Karpas-422 (cell line): ENCODE results near the gene MIB2. TPM values are rescaled to one million over a fixed set of nuclear protein-coding genes. Genes with fewer than 3 reads are reported as not detected.

ENCODE experiments used
- DNase-seq: peaks from one replicate; pipeline ENCODE4 v3.0.0-alpha.2; 2015
- H2AFZ ChIP-seq: fragments of 200-600 bp; sonication (generic); 2 replicates; pipeline ENCODE4 v1.6.1; 2014; ENCODE audit warnings: antibody characterized with exemption, low read length, mixed read lengths
- H3K27ac ChIP-seq: fragments of 200-600 bp; sonication (generic); 2 replicates; pipeline ENCODE4 v1.5.1; 2014; ENCODE audit warnings: mild to moderate bottlenecking, low read length, moderate library complexity
- H3K27me3 ChIP-seq: fragments of 200-600 bp; sonication (generic); 2 replicates; pipeline ENCODE4 v1.6.1; 2014; ENCODE audit warnings: low read length, mixed read lengths
- H3K36me3 ChIP-seq: fragments of 200-600 bp; sonication (generic); 2 replicates; pipeline ENCODE4 v1.6.1; 2014; ENCODE audit warnings: low read length, mixed read lengths; ENCODE audit not compliant: insufficient read depth
- H3K4me1 ChIP-seq: fragments of 200-600 bp; sonication (generic); 2 replicates; pipeline ENCODE4 v1.6.1; 2014; ENCODE audit warnings: mild to moderate bottlenecking, low read length, mixed read lengths
- H3K4me2 ChIP-seq: fragments of 200-600 bp; sonication (generic); 2 replicates; pipeline ENCODE4 v1.6.1; 2014; ENCODE audit warnings: low read length, low read depth, mild to moderate bottlenecking; ENCODE audit not compliant: poor library complexity, severe bottlenecking
- H3K4me3 ChIP-seq: fragments of 200-600 bp; sonication (generic); 2 replicates; pipeline ENCODE4 v1.5.1; 2014; ENCODE audit warnings: mild to moderate bottlenecking, antibody characterized with exemption, low read length, mixed read lengths
- H3K79me2 ChIP-seq: fragments of 200-600 bp; sonication (generic); 2 replicates; pipeline ENCODE4 v1.6.1; 2014; ENCODE audit warnings: mild to moderate bottlenecking, low read length, mixed read lengths
- H3K9ac ChIP-seq: fragments of 200-600 bp; sonication (generic); 2 replicates; pipeline ENCODE4 v1.6.0; 2014; ENCODE audit warnings: low read length
- H3K9me2 ChIP-seq: fragments of 200-600 bp; sonication (generic), shearing (Covaris generic); replicated peaks from 2 replicates; pipeline ENCODE4 v1.6.0; 2014; ENCODE audit warnings: mild to moderate bottlenecking, low read length, moderate library complexity; ENCODE audit not compliant: insufficient read depth
- H3K9me3 ChIP-seq: fragments of 300-700, 200-600 bp; sonication (generic); 2 replicates; pipeline ENCODE4 v1.6.1; 2014; ENCODE audit warnings: low read length, mixed read lengths
- H4K20me1 ChIP-seq: fragments of 200-600 bp; sonication (generic); 2 replicates; pipeline ENCODE4 v1.6.1; 2014; ENCODE audit warnings: mild to moderate bottlenecking, antibody characterized with exemption, low read length, low read depth; ENCODE audit not compliant: insufficient read depth
- total RNA-seq: library from RNA; depleted of rRNA; stranded (reverse); fragments of >200 nt; shearing (Covaris generic); gene quantifications from 2 replicates; pipeline ENCODE4 v1.2.3, GENCODE V29; 2014; ENCODE audit warnings: low replicate concordance

Gene MIB2
- total RNA-seq, 1 experiment from 2014 or later, result 24.8 TPM

DNA sequence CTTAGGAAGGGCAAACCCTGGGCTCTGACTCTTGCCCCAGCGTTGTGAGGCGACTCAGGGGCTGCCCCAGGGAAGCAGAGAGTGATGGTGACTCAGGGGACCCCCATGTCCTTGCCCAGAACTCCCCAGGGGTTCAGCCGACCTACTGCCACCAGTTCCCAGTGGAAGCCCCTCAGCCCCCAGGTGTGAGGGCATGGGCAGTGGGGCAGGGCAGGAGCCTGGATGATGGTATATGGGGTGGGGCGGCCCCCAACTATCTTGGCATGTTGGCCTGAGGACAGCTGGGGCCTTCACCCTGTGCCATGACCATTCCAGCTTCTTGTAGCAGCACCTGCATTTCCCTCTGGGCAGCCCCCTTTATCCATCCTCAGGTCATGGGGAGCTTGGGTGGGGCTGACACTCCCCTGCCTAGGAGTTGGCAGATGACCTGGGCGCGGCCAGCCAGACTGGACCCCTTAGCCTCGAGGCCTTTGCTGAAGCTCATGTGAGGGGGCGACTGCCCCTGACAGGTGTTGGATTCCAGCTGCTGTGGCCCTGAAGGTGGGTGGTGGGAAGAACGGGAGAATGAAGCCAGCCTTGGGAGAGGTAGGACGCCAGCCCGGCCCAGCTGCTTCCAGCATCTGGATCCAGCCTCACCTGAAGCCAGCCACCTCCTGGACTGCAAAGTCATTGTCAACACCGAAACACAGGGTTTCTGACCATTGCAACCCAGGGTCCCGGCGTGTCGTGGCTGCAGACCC, 13.6 kb upstream of the MIB2 start:
- no peaks in the 10 kb centered on the region for H3K36me3 ChIP-seq
- no peak overlapping the region for H2AFZ ChIP-seq
- H4K20me1 ChIP-seq, result no peaks in the 10 kb centered on the region
- no peaks in the 10 kb centered on the region for H3K9me3 ChIP-seq
- no peaks in the 10 kb centered on the region for H3K9me2 ChIP-seq
- H3K4me3 ChIP-seq, result no peak overlapping the region
- H3K4me1 ChIP-seq, result peaks cover 21% of the 10 kb centered on the region
- no peaks in the 10 kb centered on the region for H3K79me2 ChIP-seq
- peak; percentile 38 for DNase-seq
- H3K27me3 ChIP-seq, result no peaks in the 10 kb centered on the region
- no peak overlapping the region for H3K9ac ChIP-seq
- no peak overlapping the region for H3K27ac ChIP-seq
- H3K4me2 ChIP-seq, result no peak overlapping the region

DNA sequence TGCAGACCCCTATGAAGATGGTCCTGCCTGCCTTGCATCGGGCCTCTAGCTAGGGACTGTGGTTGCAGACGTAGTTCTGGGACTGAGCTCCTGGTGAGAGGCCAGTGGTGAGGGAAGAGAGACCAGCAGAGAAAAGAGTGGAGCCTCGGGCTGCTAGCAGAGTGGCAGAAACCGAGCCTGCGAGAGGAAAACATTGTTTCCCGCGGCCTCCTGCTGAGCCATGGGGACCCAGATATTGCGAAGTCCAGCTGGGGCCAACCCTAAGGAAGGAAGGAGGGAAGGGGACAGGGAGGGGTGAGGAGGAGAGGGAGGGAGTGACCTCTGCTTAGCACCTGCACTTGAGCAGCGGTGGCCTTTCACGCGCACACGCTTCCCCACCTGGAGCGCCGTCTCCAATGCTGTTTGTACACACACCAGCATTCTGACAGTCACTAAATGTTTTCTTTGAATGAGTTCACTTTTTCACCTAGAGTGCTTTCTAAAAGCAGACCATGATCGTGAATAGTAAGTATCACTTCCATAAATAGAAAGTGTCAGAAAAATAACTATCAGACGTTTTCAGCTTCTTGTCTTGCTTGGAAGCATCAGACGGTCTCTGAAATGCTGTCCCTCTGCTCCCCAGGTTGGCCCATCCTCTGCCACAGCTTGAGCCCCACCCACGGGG, 12.9 kb upstream of the MIB2 start:
- no peak overlapping the region for H3K9ac ChIP-seq
- no peak overlapping the region for H3K4me2 ChIP-seq
- DNase-seq, result peak; percentile 49
- no peaks in the 10 kb centered on the region for H3K9me3 ChIP-seq
- no peaks in the 10 kb centered on the region for H3K79me2 ChIP-seq
- H3K4me1 ChIP-seq, result peaks cover 20% of the 10 kb centered on the region
- no peaks in the 10 kb centered on the region for H3K27me3 ChIP-seq
- no peaks in the 10 kb centered on the region for H4K20me1 ChIP-seq
- H3K36me3 ChIP-seq, result no peaks in the 10 kb centered on the region
- no peak overlapping the region for H3K27ac ChIP-seq
- H3K9me2 ChIP-seq, result no peaks in the 10 kb centered on the region
- H3K4me3 ChIP-seq, result no peak overlapping the region
- H2AFZ ChIP-seq, result no peak overlapping the region

DNA sequence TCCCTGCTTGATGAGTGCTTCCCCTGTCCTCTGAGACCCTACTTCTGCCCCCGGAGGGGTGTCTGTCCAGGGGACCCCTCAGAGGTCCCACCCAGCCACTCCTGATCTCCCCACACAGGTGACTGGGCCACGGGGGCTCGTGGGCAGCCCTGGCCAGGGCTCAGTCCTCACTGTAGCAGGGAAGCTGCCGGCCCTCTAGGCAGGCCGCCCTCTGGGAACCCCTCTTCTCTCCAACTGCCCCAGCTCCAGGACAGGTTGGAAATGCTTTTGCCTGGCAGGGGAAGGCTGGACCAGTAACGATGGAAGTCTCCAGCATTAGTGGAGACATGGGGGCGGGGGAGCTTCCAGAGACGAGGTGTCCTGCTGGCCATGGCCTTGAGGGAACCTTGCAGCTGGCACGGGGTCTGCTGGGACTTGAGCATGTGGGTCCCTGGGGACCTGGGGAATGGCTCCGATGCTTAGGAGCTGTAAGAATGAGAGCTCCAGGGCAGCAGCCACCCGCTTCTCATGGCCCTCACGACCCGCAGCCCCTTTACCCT, 12.3 kb upstream of the MIB2 start:
- peak; percentile 50 for DNase-seq
- no peaks in the 10 kb centered on the region for H3K79me2 ChIP-seq
- no peak overlapping the region for H3K4me2 ChIP-seq
- H3K27ac ChIP-seq, result no peak overlapping the region
- H3K9me3 ChIP-seq, result no peaks in the 10 kb centered on the region
- no peaks in the 10 kb centered on the region for H3K36me3 ChIP-seq
- H4K20me1 ChIP-seq, result no peaks in the 10 kb centered on the region
- no peak overlapping the region for H3K9ac ChIP-seq
- no peak overlapping the region for H3K4me3 ChIP-seq
- H2AFZ ChIP-seq, result no peak overlapping the region
- H3K27me3 ChIP-seq, result no peaks in the 10 kb centered on the region
- no peaks in the 10 kb centered on the region for H3K9me2 ChIP-seq
- peaks cover 15% of the 10 kb centered on the region for H3K4me1 ChIP-seq

DNA sequence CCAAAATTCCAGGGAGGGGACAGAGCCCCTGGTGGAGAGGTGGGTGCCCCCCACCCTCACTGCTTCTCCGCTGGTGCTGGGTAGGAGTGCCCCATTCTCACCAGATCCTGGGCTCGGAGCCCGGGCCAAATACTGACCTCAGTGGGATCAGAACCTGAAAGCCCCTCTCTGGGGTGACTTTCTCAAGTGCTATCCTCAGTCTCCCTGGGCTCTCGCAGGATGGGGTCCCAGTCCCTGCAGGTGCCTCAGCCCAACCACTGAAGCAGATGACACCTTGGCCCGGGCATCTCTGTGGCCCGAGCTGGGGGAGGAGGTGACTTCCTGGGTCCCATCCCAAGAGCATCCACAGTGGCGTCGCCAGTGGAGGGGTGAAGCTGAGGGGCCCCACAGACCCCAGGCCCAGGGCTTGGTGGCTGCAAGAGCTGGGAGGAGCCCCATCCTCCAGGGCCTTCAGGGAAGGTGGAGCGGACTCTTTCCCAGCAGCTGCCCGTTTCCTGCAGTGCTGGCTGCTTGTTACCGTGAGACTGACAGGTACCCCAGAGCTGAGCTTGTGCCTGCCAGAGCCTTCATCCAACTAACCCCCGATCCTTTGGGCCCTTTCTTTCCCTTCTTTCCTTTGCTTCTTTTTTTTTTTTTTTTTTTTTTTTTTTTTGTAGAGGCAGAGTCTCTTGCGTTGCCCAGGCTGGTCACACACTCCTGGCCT, 11.5 kb upstream of the MIB2 start:
- H3K4me2 ChIP-seq, result no peak overlapping the region
- no peaks in the 10 kb centered on the region for H3K27me3 ChIP-seq
- no peak overlapping the region for H3K27ac ChIP-seq
- DNase-seq, result no peak
- no peaks in the 10 kb centered on the region for H3K36me3 ChIP-seq
- H3K9me3 ChIP-seq, result no peaks in the 10 kb centered on the region
- H3K9ac ChIP-seq, result no peak overlapping the region
- peaks cover 13% of the 10 kb centered on the region for H3K4me1 ChIP-seq
- H3K9me2 ChIP-seq, result no peaks in the 10 kb centered on the region
- H2AFZ ChIP-seq, result no peak overlapping the region
- H3K79me2 ChIP-seq, result no peaks in the 10 kb centered on the region
- no peak overlapping the region for H3K4me3 ChIP-seq
- no peaks in the 10 kb centered on the region for H4K20me1 ChIP-seq

DNA sequence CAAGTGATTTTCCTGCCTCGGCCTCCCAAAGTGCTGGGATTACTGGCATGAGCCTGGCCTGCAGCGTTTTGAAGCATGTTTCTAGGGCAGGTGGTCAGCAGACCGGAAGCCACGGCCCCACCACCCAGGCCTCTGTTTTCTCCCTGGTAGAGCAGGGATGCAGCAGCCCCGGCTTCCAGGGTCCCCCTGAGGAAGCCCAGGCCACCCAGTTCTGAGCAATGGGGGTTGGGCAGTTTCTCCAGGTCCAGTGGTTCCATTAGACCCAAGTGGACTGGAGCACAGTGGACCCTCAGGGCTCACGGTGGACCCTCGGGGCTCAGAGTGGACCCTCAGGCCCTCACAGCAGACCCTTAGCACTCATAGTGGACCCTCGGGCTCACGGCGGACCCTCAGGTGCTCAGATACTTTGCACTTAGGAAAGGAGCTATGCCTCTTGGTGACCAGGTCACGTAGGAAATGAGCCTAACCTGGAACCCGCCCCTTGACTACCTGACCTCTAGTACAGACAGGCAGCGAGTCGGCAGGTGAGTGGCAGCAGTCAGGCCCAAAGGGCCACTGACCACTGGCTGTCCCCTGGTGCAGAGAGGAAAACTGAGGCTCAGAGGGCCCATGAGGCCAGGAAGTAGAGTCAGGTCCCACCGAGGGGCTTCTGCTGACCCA, 10.8 kb upstream of the MIB2 start:
- Histone ChIP-seq H3K4me1 (peaks cover 13% of the 10 kb centered on the region), H3K36me3 (no peaks in the 10 kb centered on the region), H3K4me3 (no peak overlapping the region), H3K27me3 (no peaks in the 10 kb centered on the region), H2AFZ (no peak overlapping the region), H3K27ac (no peak overlapping the region), H3K9ac (no peak overlapping the region), H3K9me3 (no peaks in the 10 kb centered on the region), H4K20me1 (no peaks in the 10 kb centered on the region), H3K79me2 (no peaks in the 10 kb centered on the region), H3K4me2 (no peak overlapping the region), H3K9me2 (no peaks in the 10 kb centered on the region)
- DNase-seq, result no peak

DNA sequence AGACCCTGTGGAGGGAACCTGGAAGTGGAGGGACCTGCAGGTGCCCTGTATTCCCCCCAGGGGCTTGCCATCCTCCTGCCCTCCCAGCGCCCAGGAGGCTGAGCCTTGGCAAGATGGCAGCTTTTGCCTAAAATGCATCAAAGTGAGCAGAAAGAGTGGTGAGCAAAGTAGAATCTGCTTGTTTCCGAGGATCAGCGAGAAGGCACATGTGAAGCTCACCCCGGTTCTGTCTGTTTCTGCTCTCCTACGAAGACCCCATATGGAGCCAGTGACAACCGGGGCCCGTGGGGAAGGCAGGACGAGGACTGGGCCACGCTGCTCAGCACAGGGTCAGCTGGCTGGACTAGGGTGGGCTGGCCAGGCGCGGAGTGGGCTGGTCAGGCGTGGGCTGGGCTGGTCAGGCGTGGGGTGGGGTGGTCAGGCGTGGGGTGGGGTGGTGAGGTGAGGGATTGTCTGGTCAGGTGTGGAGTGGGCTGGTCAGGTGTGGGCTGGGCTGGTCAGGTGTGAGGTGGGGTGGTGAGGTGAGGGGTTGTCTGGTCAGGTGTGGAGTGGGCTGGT, 10.2 kb upstream of the MIB2 start:
- DNase-seq, result peak; percentile 56
- no peaks in the 10 kb centered on the region for H3K79me2 ChIP-seq
- no peak overlapping the region for H3K27ac ChIP-seq
- H3K9me3 ChIP-seq, result no peaks in the 10 kb centered on the region
- H3K36me3 ChIP-seq, result no peaks in the 10 kb centered on the region
- peaks cover 13% of the 10 kb centered on the region for H3K4me1 ChIP-seq
- no peak overlapping the region for H3K4me2 ChIP-seq
- H3K9me2 ChIP-seq, result no peaks in the 10 kb centered on the region
- no peak overlapping the region for H3K4me3 ChIP-seq
- no peaks in the 10 kb centered on the region for H3K27me3 ChIP-seq
- no peaks in the 10 kb centered on the region for H4K20me1 ChIP-seq
- H2AFZ ChIP-seq, result no peak overlapping the region
- no peak overlapping the region for H3K9ac ChIP-seq

DNA sequence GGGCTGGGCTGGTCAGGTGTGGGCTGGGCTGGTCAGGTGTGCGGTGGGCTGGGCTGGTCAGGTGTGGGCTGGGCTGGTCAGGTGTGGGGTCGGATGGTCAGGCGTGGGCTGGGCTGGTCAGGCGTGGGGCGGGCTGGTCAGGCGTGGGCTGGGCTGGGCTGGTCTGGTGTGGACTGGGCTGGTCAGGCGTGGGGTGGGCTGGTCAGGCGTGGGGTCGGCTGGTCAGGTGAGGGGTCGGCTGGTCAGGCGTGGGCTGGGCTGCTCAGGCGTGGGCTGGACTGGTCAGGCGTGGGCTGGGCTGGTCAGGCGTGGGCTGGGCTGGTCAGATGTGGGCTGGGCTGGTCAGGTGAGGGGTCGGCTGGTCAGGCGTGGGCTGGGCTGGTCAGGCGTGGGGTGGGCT, 9.6 kb upstream of the MIB2 start:
- H3K79me2 ChIP-seq, result no peaks in the 10 kb centered on the region
- no peaks in the 10 kb centered on the region for H3K36me3 ChIP-seq
- H2AFZ ChIP-seq, result no peak overlapping the region
- H3K4me3 ChIP-seq, result no peak overlapping the region
- DNase-seq, result no peak
- H3K9me3 ChIP-seq, result no peaks in the 10 kb centered on the region
- no peak overlapping the region for H3K9ac ChIP-seq
- H3K4me1 ChIP-seq, result peaks cover 13% of the 10 kb centered on the region
- no peaks in the 10 kb centered on the region for H3K27me3 ChIP-seq
- no peak overlapping the region for H3K27ac ChIP-seq
- H3K9me2 ChIP-seq, result no peaks in the 10 kb centered on the region
- H4K20me1 ChIP-seq, result no peaks in the 10 kb centered on the region
- H3K4me2 ChIP-seq, result no peak overlapping the region
